NCI-H69 (cell line): ENCODE results near the gene GSE1.
A peak's percentile ranks its signal among the peaks of the same experiment; 100 is the strongest.

Source experiments
- DNase-seq: peaks from one replicate; lab custom pipeline; 2025; lab: John Stamatoyannopoulos, UW

Gene GSE1

GRCh38 chr16:85720302-85720637 is 107.1 kb downstream of the GSE1 start:
- DNase-seq = no peak

GRCh38 chr16:85722128-85722893 is 109.2 kb downstream of the GSE1 start:
- DNase-seq = peak; percentile 89

GRCh38 chr16:85724126-85724879 is 111.2 kb downstream of the GSE1 start:
- peak; percentile 51 for DNase-seq

GRCh38 chr16:85724936-85725335 is 111.8 kb downstream of the GSE1 start:
- peak; percentile 80 for DNase-seq
